Measurements from ENCODE around the gene TNP1. TPM values are rescaled to one million over a fixed set of nuclear protein-coding genes. Genes with fewer than 3 reads are reported as not detected.

Gene TNP1
- total RNA-seq, 1 donor from 2014 or later = not detected

Other genes with a start within 250 kb of the TNP1 start
- 60.1 TPM for gene IGFBP2, start 226.6 kb downstream of the TNP1 start, total RNA-seq
- gene IGFBP5, start 164.5 kb downstream of the TNP1 start, total RNA-seq = 156 TPM

All from Right ventricle myocardium inferior (tissue), 1 donor.